ES-I3 (cell line): ENCODE measurements around the gene LAMTOR3.

Experiments used
- H3K36me3 ChIP-seq: 2 replicates; pipeline ENCODE4 v1.6.1; 2013; ENCODE audit warnings: mild to moderate bottlenecking, low read length, control low read depth, moderate library complexity; ENCODE audit not compliant: insufficient read depth
- H3K4me1 ChIP-seq: 2 replicates; pipeline ENCODE4 v1.6.1; 2013; ENCODE audit warnings: mild to moderate bottlenecking, control low read depth, low read length; ENCODE audit not compliant: insufficient read depth
- H3K9ac ChIP-seq: 2 replicates; pipeline ENCODE4 v1.6.1; 2013; ENCODE audit warnings: low read depth, mild to moderate bottlenecking, low read length, moderate library complexity
- H3K9me3 ChIP-seq: 2 replicates; pipeline ENCODE4 v1.6.1; 2013; ENCODE audit warnings: mild to moderate bottlenecking, low read length, moderate library complexity; ENCODE audit not compliant: control insufficient read depth, insufficient read depth

The LAMTOR3 gene

GRCh38 chr4:99885063-99885664 is 9.1 kb downstream of the LAMTOR3 start:
- Histone ChIP-seq H3K4me1 (no peaks in the 10 kb centered on the region), H3K9me3 (no peaks in the 10 kb centered on the region), H3K9ac (no peak overlapping the region), H3K36me3 (no peaks in the 10 kb centered on the region)

- no peaks in the 10 kb centered on the region for H3K4me1 ChIP-seq
- H3K9me3 ChIP-seq: no peaks in the 10 kb centered on the region
- H3K36me3 ChIP-seq: no peaks in the 10 kb centered on the region
- no peak overlapping the region for H3K9ac ChIP-seq
Observed at GRCh38 chr4:99879458-99879857, 14.8 kb downstream of the LAMTOR3 start.

- no peaks in the 10 kb centered on the region for H3K4me1 ChIP-seq
- no peak overlapping the region for H3K9ac ChIP-seq
- no peaks in the 10 kb centered on the region for H3K36me3 ChIP-seq
Observed at GRCh38 chr4:99878604-99879003, 15.6 kb downstream of the LAMTOR3 start.

GRCh38 chr4:99876946-99877345 is 17.3 kb downstream of the LAMTOR3 start:
- Histone ChIP-seq H3K9ac (no peak overlapping the region), H3K9me3 (no peaks in the 10 kb centered on the region), H3K4me1 (no peaks in the 10 kb centered on the region), H3K36me3 (no peaks in the 10 kb centered on the region)

More at GRCh38 chr4:99878604-99879003, 15.6 kb downstream of the LAMTOR3 start:
- H3K9me3 ChIP-seq: no peaks in the 10 kb centered on the region

GRCh38 chr4:99875071-99875470 is 19.2 kb downstream of the LAMTOR3 start:
- Histone ChIP-seq H3K36me3 (no peaks in the 10 kb centered on the region), H3K9me3 (no peaks in the 10 kb centered on the region), H3K9ac (no peak overlapping the region), H3K4me1 (no peaks in the 10 kb centered on the region)

GRCh38 chr4:99872570-99872969 is 21.7 kb downstream of the LAMTOR3 start:
- no peak overlapping the region for H3K9ac ChIP-seq
- no peaks in the 10 kb centered on the region for H3K9me3 ChIP-seq
- peaks cover 8% of the 10 kb centered on the region; the same call in 1 of the 2 replicates for H3K4me1 ChIP-seq
- no peaks in the 10 kb centered on the region for H3K36me3 ChIP-seq

- Histone ChIP-seq H3K4me1 (peaks cover 10% of the 10 kb centered on the region; the same call in 1 of the 2 replicates), H3K9me3 (no peaks in the 10 kb centered on the region), H3K36me3 (no peaks in the 10 kb centered on the region), H3K9ac (no peak overlapping the region; the same call in 1 of the 2 replicates)
Observed at GRCh38 chr4:99868126-99868596, 26.1 kb downstream of the LAMTOR3 start.

- H3K36me3 ChIP-seq: no peaks in the 10 kb centered on the region
- H3K9ac ChIP-seq: no peak overlapping the region
- peaks cover 10% of the 10 kb centered on the region; the same call in 1 of the 2 replicates for H3K4me1 ChIP-seq
- no peaks in the 10 kb centered on the region for H3K9me3 ChIP-seq
Observed at GRCh38 chr4:99863804-99864203, 30.4 kb downstream of the LAMTOR3 start.

- no peaks in the 10 kb centered on the region for H3K9me3 ChIP-seq
- H3K36me3 ChIP-seq: no peaks in the 10 kb centered on the region
- H3K4me1 ChIP-seq: peaks cover 3% of the 10 kb centered on the region; the same call in 1 of the 2 replicates
- H3K9ac ChIP-seq: no peak overlapping the region
Observed at GRCh38 chr4:99861120-99861905, 32.9 kb downstream of the LAMTOR3 start.

- peaks cover 4% of the 10 kb centered on the region; the same call in 1 of the 2 replicates for H3K4me1 ChIP-seq
- no peaks in the 10 kb centered on the region for H3K36me3 ChIP-seq
- no peaks in the 10 kb centered on the region for H3K9me3 ChIP-seq
- no peak overlapping the region for H3K9ac ChIP-seq
Observed at GRCh38 chr4:99860521-99860920, 33.7 kb downstream of the LAMTOR3 start.

GRCh38 chr4:99859618-99860017 is 34.6 kb downstream of the LAMTOR3 start:
- Histone ChIP-seq H3K36me3 (no peaks in the 10 kb centered on the region), H3K9me3 (no peaks in the 10 kb centered on the region), H3K9ac (no peak overlapping the region), H3K4me1 (peaks cover 4% of the 10 kb centered on the region; the same call in 1 of the 2 replicates)

- peaks cover 4% of the 10 kb centered on the region; the same call in 1 of the 2 replicates for H3K4me1 ChIP-seq
- no peaks in the 10 kb centered on the region for H3K36me3 ChIP-seq
- no peak overlapping the region for H3K9ac ChIP-seq
Observed at GRCh38 chr4:99857307-99857706, 36.9 kb downstream of the LAMTOR3 start.

GRCh38 chr4:99856166-99856565 is 38.1 kb downstream of the LAMTOR3 start:
- Histone ChIP-seq H3K4me1 (peaks cover 4% of the 10 kb centered on the region; the same call in 1 of the 2 replicates), H3K9me3 (no peaks in the 10 kb centered on the region), H3K36me3 (no peaks in the 10 kb centered on the region), H3K9ac (no peak overlapping the region)

More at GRCh38 chr4:99857307-99857706, 36.9 kb downstream of the LAMTOR3 start:
- no peaks in the 10 kb centered on the region for H3K9me3 ChIP-seq

GRCh38 chr4:99855678-99856077 is 38.5 kb downstream of the LAMTOR3 start:
- Histone ChIP-seq H3K9ac (no peak overlapping the region), H3K36me3 (no peaks in the 10 kb centered on the region), H3K9me3 (no peaks in the 10 kb centered on the region), H3K4me1 (peaks cover 4% of the 10 kb centered on the region; the same call in 1 of the 2 replicates)

GRCh38 chr4:99853999-99854398 is 40.2 kb downstream of the LAMTOR3 start:
- no peaks in the 10 kb centered on the region for H3K9me3 ChIP-seq
- no peaks in the 10 kb centered on the region for H3K36me3 ChIP-seq
- no peak overlapping the region for H3K9ac ChIP-seq
- peaks cover 4% of the 10 kb centered on the region; the same call in 1 of the 2 replicates for H3K4me1 ChIP-seq
